H1 (cell line): Measurements from ENCODE around the gene GPR160. TPM values are rescaled to one million over a fixed set of nuclear protein-coding genes. Genes with fewer than 3 reads are reported as not detected.

Experiments
- CTCF ChIA-PET: fragments of 300-600 bp; sonication (Branson Sonifier 250); formaldehyde crosslinking; loops from one replicate; lab custom pipeline; 2021; ENCODE audit not compliant: partially characterized antibody; lab: Charles Lee
- POLR2A ChIA-PET: fragments of 300-600 bp; sonication (Branson Sonifier 250); formaldehyde crosslinking; loops from one replicate; lab custom pipeline; 2021; ENCODE audit warnings: inconsistent platforms; ENCODE audit not compliant: partially characterized antibody; lab: Charles Lee
- DNase-seq, 2 experiments: peaks; one replicate each; pipeline versions ENCODE4 v3.0.0 to v3.0.0-alpha.2; 2010 to 2022; ENCODE audit warnings: low spot score in 2 of 2, low read depth in 1 of 2, mixed read lengths in 1 of 2
- FAIRE-seq: peaks from 2 replicates; lab custom pipeline; 2011; peaks lifted over from hg19 to GRCh38; lab: Jason Lieb, UNC
- H2AFZ ChIP-seq: 2 replicates; pipeline ENCODE4 v1.8.1; 2012; ENCODE audit warnings: low read length, inconsistent platforms
- H2AK5ac ChIP-seq: 2 replicates; pipeline ENCODE4 v1.6.1; 2013; ENCODE audit warnings: low read depth, low read length
- H2BK120ac ChIP-seq: replicated peaks from 2 replicates; pipeline ENCODE3; 2013; ENCODE audit warnings: low read depth, low read length, inconsistent platforms
- H2BK12ac ChIP-seq: 2 replicates; pipeline ENCODE4 v1.6.1; 2013; ENCODE audit warnings: low read depth, low read length
- H2BK15ac ChIP-seq: 2 replicates; pipeline ENCODE4 v1.6.1; 2013; ENCODE audit warnings: low read length
- H2BK20ac ChIP-seq: 2 replicates; pipeline ENCODE4 v1.6.1; 2013; ENCODE audit warnings: low read length
- H2BK5ac ChIP-seq: 2 replicates; pipeline ENCODE4 v1.6.1; 2013; ENCODE audit warnings: low read depth, low read length
- H3K14ac ChIP-seq: 2 replicates; pipeline ENCODE4 v1.6.1; 2013; ENCODE audit warnings: inconsistent platforms; ENCODE audit not compliant: insufficient read length
- H3K18ac ChIP-seq: 2 replicates; pipeline ENCODE4 v1.6.1; 2013; ENCODE audit warnings: low read length; ENCODE audit errors: extremely low read depth
- H3K23ac ChIP-seq: 2 replicates; pipeline ENCODE4 v1.6.1; 2013; ENCODE audit warnings: inconsistent platforms; ENCODE audit not compliant: insufficient read length
- H3K23me2 ChIP-seq: 2 replicates; pipeline ENCODE4 v1.6.1; 2013; ENCODE audit warnings: low read depth, low read length
- H3K27ac ChIP-seq: 2 replicates; pipeline ENCODE4 v1.6.1; 2011; ENCODE audit warnings: low read depth, low read length, inconsistent platforms
- H3K27me3 ChIP-seq, 4 experiments: replicated peaks in 1 of 4; 1 replicate in 1 of 4; 2 replicates in 3 of 4; pipeline versions ENCODE4 v1.6.1 to v1.8.1; 2011 to 2013; ENCODE audit warnings: low read length in 3 of 4, mild to moderate bottlenecking in 3 of 4, inconsistent platforms in 2 of 4, mixed read lengths in 2 of 4, moderate library complexity in 1 of 4; ENCODE audit not compliant: control insufficient read depth in 3 of 4, insufficient read depth in 3 of 4; ENCODE audit errors: extremely low read depth in 1 of 4
- H3K36me3 ChIP-seq, 4 experiments: 2 replicates each; pipeline versions ENCODE4 v1.6.1 to v1.8.1; 2011 to 2013; ENCODE audit warnings: mild to moderate bottlenecking in 4 of 4, low read length in 3 of 4, moderate library complexity in 2 of 4, control low read depth in 1 of 4, inconsistent platforms in 1 of 4; ENCODE audit not compliant: insufficient read depth in 4 of 4, control insufficient read depth in 2 of 4
- H3K4ac ChIP-seq: replicated peaks from 2 replicates; pipeline ENCODE3; 2013; ENCODE audit warnings: low read length, low read depth, mixed read lengths, inconsistent platforms; ENCODE audit not compliant: insufficient read length
- H3K4me1 ChIP-seq, 4 experiments: replicated peaks in 1 of 4; 1 replicate in 1 of 4; 2 replicates in 3 of 4; pipeline versions ENCODE4 v1.6.1 to v1.8.1; 2011 to 2013; ENCODE audit warnings: low read length in 3 of 4, inconsistent platforms in 2 of 4, mixed read lengths in 1 of 4; ENCODE audit not compliant: insufficient read depth in 4 of 4, control insufficient read depth in 3 of 4
- H3K4me2 ChIP-seq, 2 experiments: 2 replicates each; pipeline versions ENCODE4 v1.6.1 to v1.8.1; 2011 to 2013; ENCODE audit warnings: low read depth in 2 of 2, low read length in 2 of 2, control low read depth in 1 of 2, inconsistent platforms in 1 of 2, mild to moderate bottlenecking in 1 of 2; ENCODE audit not compliant: insufficient read depth in 1 of 2
- H3K4me3 ChIP-seq, 4 experiments: fragments of 200-600, 300-600 bp in 1 of 4; sonication (generic), shearing (Covaris generic), sonication (Bioruptor Twin) in 1 of 4; 2 replicates each; pipeline versions ENCODE4 v1.5.1 to v1.8.1; 2011 to 2016; ENCODE audit warnings: low read length in 4 of 4, low read depth in 3 of 4, control low read depth in 2 of 4, inconsistent platforms in 2 of 4, mild to moderate bottlenecking in 2 of 4, mixed read lengths in 1 of 4, moderate library complexity in 1 of 4; ENCODE audit not compliant: insufficient read depth in 2 of 4; ENCODE audit errors: extremely low read depth in 1 of 4
- H3K56ac ChIP-seq: replicated peaks from 2 replicates; pipeline ENCODE3; 2013; ENCODE audit warnings: low read depth, mild to moderate bottlenecking, mixed read lengths, low read length, inconsistent platforms; ENCODE audit not compliant: insufficient read length
- H3K79me1 ChIP-seq: 2 replicates; pipeline ENCODE4 v1.6.1; 2013; ENCODE audit warnings: low read depth, low read length, control low read depth
- H3K79me2 ChIP-seq, 2 experiments: 2 replicates each; pipeline versions ENCODE4 v1.6.1 to v1.8.1; 2012 to 2013; ENCODE audit warnings: low read length in 2 of 2, mild to moderate bottlenecking in 2 of 2, inconsistent platforms in 1 of 2; ENCODE audit not compliant: insufficient read depth in 2 of 2, control insufficient read depth in 1 of 2
- H3K9ac ChIP-seq, 4 experiments: replicated peaks in 1 of 4; 1 replicate in 1 of 4; 2 replicates in 3 of 4; pipeline versions ENCODE4 v1.6.1 to v1.8.1; 2011 to 2013; ENCODE audit warnings: low read depth in 3 of 4, low read length in 3 of 4, control low read depth in 2 of 4, mild to moderate bottlenecking in 2 of 4, moderate library complexity in 2 of 4, inconsistent platforms in 1 of 4; ENCODE audit errors: extremely low read depth in 1 of 4
- H3K9me3 ChIP-seq, 2 experiments: 2 replicates each; pipeline versions ENCODE4 v1.6.1 to v1.8.1; 2012 to 2013; ENCODE audit warnings: mild to moderate bottlenecking in 2 of 2, moderate library complexity in 2 of 2, control low read depth in 1 of 2, inconsistent platforms in 1 of 2, low read depth in 1 of 2, low read length in 1 of 2, mixed read lengths in 1 of 2; ENCODE audit not compliant: insufficient read depth in 2 of 2
- H4K20me1 ChIP-seq, 2 experiments: replicated peaks in 1 of 2; 2 replicates each; pipeline versions ENCODE3 to v1.8.1; 2011 to 2013; ENCODE audit warnings: inconsistent platforms in 2 of 2, low read length in 2 of 2, mild to moderate bottlenecking in 1 of 2; ENCODE audit not compliant: insufficient read depth in 2 of 2, control insufficient read depth in 1 of 2
- H4K5ac ChIP-seq: 2 replicates; pipeline ENCODE4 v1.6.1; 2013; ENCODE audit warnings: low read length, low read depth, mixed read lengths, inconsistent platforms; ENCODE audit not compliant: insufficient read length
- H4K8ac ChIP-seq: 2 replicates; pipeline ENCODE4 v1.8.0; 2013; ENCODE audit warnings: mild to moderate bottlenecking, moderate library complexity, low read length, inconsistent platforms; ENCODE audit not compliant: insufficient read depth; ENCODE audit errors: extremely low read depth
- H4K91ac ChIP-seq: replicated peaks from 2 replicates; pipeline ENCODE3; 2013; ENCODE audit warnings: low read length, mixed read lengths, inconsistent platforms; ENCODE audit not compliant: insufficient read length
- EZH2 ChIP-seq: fragments of 200-600 bp; sonication (generic); IDR thresholded peaks from 2 replicates; pipeline ENCODE4 v1.7.1; 2012; ENCODE audit warnings: low read depth, mild to moderate bottlenecking, moderate library complexity, low read length, inconsistent platforms; ENCODE audit not compliant: severe bottlenecking
- SP1 ChIP-seq: IDR thresholded peaks from 2 replicates; pipeline ENCODE4 v1.6.1; 2011; ENCODE audit warnings: low read depth, low read length
- WGBS, 2 experiments: shearing (Covaris generic) in 1 of 2; methylation state at CpG; one replicate each; pipeline versions ENCODE4 v1.1.6 to v1.1.7; 2013 to 2015; ENCODE audit warnings: low lambda C conversion rate in 2 of 2, mixed read lengths in 2 of 2, inconsistent platforms in 1 of 2, low coverage in 1 of 2, missing lambda C conversion rate in 1 of 2; ENCODE audit not compliant: insufficient replicate concordance in 2 of 2, insufficient coverage in 1 of 2, insufficient read length in 1 of 2; ENCODE audit errors: extremely low coverage in 1 of 2, missing lambda C conversion rate in 1 of 2; 5-methylcytosine and 5-hydroxymethylcytosine counted together
- polyA plus RNA-seq, 7 experiments: library from polyadenylated mRNA; depleted of rRNA in 3 of 7; stranded (reverse) in 5 of 7; unstranded in 2 of 7; fragments of >200 nt in 5 of 7; fragments of 200-250 nt in 2 of 7; gene quantifications; 1 replicate in 5 of 7; 2 replicates in 1 of 7; 4 replicates in 1 of 7; pipeline versions ENCODE4 v1.2.1 to v1.2.3, GENCODE V29; 2011 to 2013; ENCODE audit warnings: missing spikeins in 2 of 7, mixed read lengths in 2 of 7
- total RNA-seq: library from RNA; stranded (reverse); fragmentation: NEBNext Ultra II Directional; extraction: Animal tissue kit (Norgen Biotek cat#: 25700); gene quantifications from 2 replicates; pipeline ENCODE4 v1.2.1, GENCODE V29; 2021

The GPR160 gene
- total and polyA plus RNA-seq, 2 of the 8 experiments (the other 6 are each of a cell fraction or from before 2014, with no cell fraction given), result 14.3 to 16.6 TPM

- H4K8ac ChIP-seq, result no peak overlapping the region
- POLR2A ChIA-PET, result no interaction called here
- H2BK12ac ChIP-seq, result no peak overlapping the region
- H3K23me2 ChIP-seq, result no peaks in the 10 kb centered on the region
- H3K4me2 ChIP-seq, result no peak overlapping the region
- no peaks in the 10 kb centered on the region for H3K36me3 ChIP-seq
- no peak for DNase-seq
- H3K79me2 ChIP-seq, result peaks cover 0 to 3% of the 10 kb centered on the region in 2 experiments; a peak in 1 of 4 replicates
- no peak overlapping the region for H2BK120ac ChIP-seq
- H3K79me1 ChIP-seq, result peaks cover 3% of the 10 kb centered on the region
- H3K4me1 ChIP-seq, result peaks cover 0 to 11% (median 4%) of the 10 kb centered on the region in 4 experiments; a peak in 4 of 7 replicates
- no peak overlapping the region for H3K4me3 ChIP-seq
- no peak overlapping the region for H2BK15ac ChIP-seq
- H2AK5ac ChIP-seq, result no peak overlapping the region
- no peak overlapping the region for H2BK20ac ChIP-seq
- no peak overlapping the region for H3K27ac ChIP-seq
- no peak overlapping the region for H3K56ac ChIP-seq
- H2BK5ac ChIP-seq, result no peak overlapping the region
- CTCF ChIA-PET, result interaction anchor here (0.7 to 1.8 kb wide), 5 partner anchors 10 to 284 kb away, joined by 3 to 6 read pairs (median 3); no protein-coding TSS in a partner anchor
- no peak overlapping the region for H2AFZ ChIP-seq
- H3K4ac ChIP-seq, result no peak overlapping the region
- no peaks in the 10 kb centered on the region for H3K27me3 ChIP-seq
- no peaks in the 10 kb centered on the region for H4K20me1 ChIP-seq
- WGBS, 2 experiments, result 99% methylated on average over 7 of the region's 8 CpGs; no CpG with 5 or more reads in 1 of the 2 experiments
- H4K5ac ChIP-seq, result no peak overlapping the region
- H3K9ac ChIP-seq, result no peak overlapping the region
- no peak overlapping the region for H4K91ac ChIP-seq
- no peak for FAIRE-seq
- TF ChIP-seq EZH2 (no peak), SP1 (no peak)
- no peaks in the 10 kb centered on the region for H3K9me3 ChIP-seq
- no peak overlapping the region for H3K18ac ChIP-seq
- H3K14ac ChIP-seq, result no peak overlapping the region
- H3K23ac ChIP-seq, result no peak overlapping the region
Measured at GRCh38 chr3:170044271-170044670, 6.5 kb downstream of the GPR160 start.
